GM18511 (cell line): ENCODE data around the gene RBM33.
A peak's percentile ranks its signal among the peaks of the same experiment; 100 is the strongest.

Source experiments
- ATAC-seq: cut with Tn5 transposase; IDR thresholded peaks from one replicate; pipeline ENCODE4 v1.9.1; 2021; ENCODE audit warnings: mild to moderate bottlenecking, moderate library complexity; ENCODE audit not compliant: unreplicated experiment

Gene RBM33

GRCh38 chr7:155621418-155621980 is 23.0 kb upstream of the RBM33 start:
- ATAC-seq, result no peak

DNA sequence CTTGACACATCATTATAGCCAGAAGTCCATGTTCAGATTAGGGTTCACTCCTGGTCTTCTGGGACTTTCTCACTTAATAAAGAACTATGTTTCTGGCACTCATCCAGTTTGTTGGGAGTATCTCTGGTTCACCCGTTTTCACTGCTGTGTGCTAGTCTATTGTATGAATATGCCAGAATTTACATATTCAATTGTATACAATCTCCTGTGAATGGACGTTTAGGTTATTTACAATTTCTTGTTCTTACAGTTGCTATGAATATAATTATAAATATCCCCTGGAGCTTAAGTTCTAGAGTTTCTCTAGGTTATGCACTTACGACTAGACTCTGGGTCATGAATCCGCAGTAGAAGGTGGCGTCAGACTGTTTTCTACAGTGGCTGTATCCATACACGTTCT is 20.0 kb upstream of the RBM33 start:
- no peak for ATAC-seq

DNA sequence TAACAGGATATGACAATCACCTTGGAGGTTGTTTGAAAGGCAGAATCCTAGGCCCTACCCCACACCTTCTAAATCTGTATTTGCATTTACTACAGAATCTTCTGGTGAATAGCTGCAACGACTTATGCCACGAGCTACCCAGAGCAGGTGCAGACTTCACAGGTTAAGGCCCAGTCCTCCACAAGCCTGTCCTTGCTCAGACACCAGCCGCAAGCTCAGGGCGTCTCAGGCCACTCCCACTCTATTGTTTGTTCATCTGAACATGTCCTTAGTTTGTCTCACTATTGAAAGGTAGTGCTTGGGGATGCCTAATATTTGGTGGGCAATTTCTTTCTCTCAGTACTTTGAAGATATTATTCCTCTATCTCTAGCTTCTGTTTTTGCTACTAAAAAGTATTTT is 18.9 kb upstream of the RBM33 start:
- no peak for ATAC-seq

- no peak for ATAC-seq
These were observed 15.3 kb upstream of the RBM33 start for GRCh38 chr7:155629171-155629570.

GRCh38 chr7:155631155-155631554 is 13.3 kb upstream of the RBM33 start:
- ATAC-seq, result no peak

DNA sequence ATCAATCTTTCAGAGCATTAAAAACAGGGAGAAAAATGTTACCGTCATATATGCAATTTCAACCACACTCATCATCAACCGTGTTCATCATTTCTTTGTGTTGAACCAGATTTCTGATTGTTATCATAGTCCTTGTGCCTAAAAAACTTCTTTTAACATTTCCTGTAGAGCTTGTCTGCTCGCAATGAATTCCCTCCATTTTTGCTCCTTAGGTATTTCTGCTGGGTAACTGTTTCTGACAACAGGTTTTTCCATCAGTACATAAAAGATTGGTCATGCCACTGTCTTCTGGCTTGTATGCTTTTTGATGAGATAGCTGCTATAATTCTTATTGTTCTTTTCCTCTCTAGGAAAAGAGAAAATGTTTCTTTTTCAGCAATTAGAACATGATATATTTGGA is 8.6 kb upstream of the RBM33 start:
- ATAC-seq, result no peak

DNA sequence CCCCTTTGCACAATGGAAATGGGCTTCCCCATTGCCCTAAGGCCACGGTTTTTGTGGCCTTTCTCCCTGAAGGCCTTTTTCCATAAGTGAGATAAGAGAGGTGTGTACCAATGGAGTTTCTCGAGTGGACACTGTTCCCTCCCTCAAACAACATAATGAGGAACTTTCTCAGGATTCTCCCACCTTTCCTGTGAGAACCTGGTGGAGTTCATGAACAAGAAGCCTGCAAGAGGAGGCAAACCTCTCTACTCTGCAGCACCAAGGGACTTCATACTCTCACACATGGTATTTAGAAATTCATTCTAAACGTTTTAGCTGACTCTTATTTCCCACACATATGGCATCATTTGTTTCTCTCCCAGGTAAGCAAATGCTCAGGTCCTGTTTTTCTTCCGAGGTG is 7.3 kb upstream of the RBM33 start:
- ATAC-seq, result no peak

DNA sequence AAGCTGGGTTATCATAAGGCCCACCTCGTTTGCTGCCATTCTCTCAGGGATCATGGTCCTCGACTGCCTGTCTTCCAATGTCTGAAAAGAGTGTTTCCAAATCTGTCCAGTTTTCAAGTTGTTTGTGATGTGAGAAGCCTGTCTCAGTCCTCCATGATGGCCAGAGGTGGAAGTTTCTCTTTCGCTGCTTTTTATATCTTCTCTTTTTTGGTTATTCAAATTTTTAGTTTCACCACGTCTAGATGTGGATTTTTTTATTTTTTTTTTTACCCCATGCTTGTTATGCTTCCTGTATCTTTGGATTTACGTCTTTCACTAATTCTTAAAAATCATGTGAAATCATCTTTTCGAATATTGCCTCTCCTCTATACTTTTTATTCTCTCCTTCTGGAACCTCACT is 6.1 kb upstream of the RBM33 start:
- no peak for ATAC-seq

DNA sequence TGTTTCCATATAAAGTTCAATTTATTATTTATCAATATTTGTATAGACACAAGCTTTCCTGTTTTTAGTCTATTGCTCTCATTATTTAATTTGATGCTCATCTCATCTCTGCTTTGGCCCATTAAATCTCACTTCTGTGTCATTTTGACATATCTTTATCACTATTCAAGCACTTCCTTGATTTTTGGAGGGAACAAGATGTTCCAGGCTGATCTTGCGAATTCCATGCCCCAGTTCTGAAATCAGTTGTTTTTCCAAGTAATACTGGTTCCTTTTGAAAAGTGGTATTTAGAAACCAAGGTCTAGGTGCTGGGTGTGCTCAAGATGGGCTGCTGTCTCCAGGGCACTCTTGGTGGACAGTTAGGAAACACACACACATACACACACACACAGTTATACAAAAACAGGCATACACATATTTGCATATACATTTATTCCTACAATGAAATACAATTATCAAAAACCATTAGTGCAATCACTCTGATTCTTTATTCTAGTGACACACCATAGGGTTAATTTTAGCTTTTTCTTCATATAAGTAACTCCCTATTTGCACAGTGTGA is 4.4 kb upstream of the RBM33 start:
- ATAC-seq, result no peak

DNA sequence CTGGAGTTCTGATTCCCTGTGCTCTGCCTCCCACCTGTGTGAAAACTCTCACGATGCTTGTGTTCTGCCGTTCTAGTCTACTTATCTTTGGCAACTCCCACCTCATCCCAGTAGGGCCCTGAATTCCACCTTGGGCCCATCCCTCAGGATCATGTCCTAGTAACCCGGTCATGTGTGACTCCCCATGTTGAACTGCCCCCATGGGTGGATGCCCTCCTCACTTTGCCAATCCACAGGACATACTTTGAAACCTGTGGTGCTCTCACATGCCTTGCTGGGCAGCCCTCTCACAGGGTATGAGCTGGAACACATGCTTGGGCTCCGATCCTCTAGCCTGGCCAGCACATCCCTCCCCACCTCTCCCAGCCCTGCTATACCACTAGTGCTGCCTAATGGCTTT is 3.8 kb upstream of the RBM33 start:
- no peak for ATAC-seq

- peak; percentile 32 for ATAC-seq
These were observed 670 bp upstream of the RBM33 start for GRCh38 chr7:155643804-155644177.

- ATAC-seq, result peak; percentile 54
These were observed 579 bp downstream of the RBM33 start for GRCh38 chr7:155644971-155645509.

DNA sequence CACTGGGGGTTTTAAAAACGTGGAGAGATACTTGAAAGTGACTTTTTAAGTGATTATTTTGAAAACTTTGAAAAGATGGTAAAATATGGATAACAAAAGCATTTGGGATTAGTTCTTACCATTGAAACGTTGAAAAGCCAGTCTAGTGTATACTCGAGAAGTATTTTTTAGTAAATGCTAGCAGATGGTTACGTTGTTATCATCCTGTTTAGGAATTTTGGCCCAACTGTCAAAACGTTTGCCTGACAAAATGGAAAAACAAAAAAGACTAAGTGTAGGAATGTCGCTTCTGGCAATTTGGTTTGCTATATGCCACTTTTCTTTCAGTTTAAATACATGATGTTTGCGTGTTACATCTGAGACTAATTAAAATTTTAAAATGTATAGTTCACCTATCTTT is 1.2 kb downstream of the RBM33 start:
- no peak for ATAC-seq

DNA sequence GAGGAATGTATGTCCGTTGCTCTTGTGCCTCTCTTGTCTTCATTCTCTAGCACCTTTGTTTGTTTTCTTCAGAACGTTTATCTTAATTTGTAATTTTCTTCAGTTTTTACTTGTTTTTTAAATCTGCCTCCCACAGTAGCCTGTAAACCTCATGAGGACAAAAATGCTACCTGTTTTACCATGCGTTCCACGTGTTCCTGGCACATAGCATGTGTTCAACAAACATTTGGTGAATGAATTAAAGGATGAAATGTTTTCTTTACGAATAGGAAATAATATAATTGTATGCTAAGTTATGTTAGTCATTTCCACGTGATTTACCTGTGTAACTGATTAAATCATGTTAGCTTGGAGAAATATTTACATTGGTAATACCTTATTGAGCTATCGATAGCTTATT is 2.2 kb downstream of the RBM33 start:
- no peak for ATAC-seq

DNA sequence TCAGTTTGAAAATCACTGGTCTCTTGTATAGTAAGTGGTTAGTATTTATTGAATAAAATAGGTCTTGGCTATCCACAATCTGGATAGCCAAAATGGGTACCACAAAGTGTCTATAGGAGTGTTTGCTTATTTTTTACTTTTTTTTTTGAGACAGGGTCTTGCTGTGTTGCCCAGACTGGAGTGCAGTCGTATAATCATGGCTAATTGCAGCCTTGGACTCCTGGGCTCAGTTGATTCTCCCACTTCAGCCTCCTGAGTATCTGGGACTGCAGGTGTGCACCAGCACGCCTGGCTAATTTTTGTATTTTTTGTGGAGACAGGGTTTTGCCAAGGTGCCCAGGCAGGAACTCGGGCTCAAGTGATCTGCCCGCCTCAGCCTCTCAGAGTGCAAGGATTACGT is 2.8 kb downstream of the RBM33 start:
- ATAC-seq, result no peak

DNA sequence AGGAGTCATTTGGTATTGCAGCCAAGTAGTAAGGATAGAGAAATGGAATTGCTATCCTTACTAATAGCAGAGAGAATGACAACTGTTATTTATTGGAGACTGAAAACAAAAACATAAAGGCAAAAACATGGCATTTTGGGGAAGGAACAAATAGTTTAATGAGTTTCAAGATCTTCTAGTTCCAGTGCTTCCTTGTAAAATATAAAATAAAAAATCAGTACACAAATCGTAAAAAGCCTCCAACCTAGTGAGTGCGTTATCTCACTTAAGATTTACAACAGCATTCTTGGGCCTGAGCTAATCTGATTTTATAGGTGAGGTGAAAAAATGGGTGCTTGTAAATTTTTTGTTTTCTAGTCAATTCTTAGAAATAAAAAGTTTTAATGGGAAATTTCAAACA is 3.3 kb downstream of the RBM33 start:
- no peak for ATAC-seq

GRCh38 chr7:155648752-155649339 is 4.4 kb downstream of the RBM33 start:
- no peak for ATAC-seq

- ATAC-seq, result no peak
These were observed 5.1 kb downstream of the RBM33 start for GRCh38 chr7:155649588-155649987.

- no peak for ATAC-seq
These were observed 8.0 kb downstream of the RBM33 start for GRCh38 chr7:155652156-155653114.

GRCh38 chr7:155653803-155654202 is 9.3 kb downstream of the RBM33 start:
- ATAC-seq, result no peak

DNA sequence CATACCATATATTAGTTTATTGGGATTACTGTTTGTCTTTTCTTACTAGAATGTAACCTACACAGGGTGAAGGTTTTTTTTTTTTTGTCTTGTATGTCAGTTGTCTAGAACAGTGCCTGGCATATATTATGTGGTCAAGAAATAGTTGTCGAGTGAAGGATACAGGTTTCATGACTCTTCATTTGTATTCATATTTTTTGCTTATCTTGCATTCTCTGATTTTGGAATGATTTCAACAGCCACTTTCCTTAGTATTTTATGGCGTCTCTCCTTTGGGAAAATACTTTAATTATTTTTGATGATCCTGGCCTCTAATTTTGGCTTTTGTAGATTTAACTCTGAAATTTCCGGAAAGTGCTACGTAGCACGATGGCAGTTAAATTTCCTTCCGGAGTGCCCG is 12.4 kb downstream of the RBM33 start:
- no peak for ATAC-seq
